Natural killer cell (primary cell): ENCODE measurements around the gene LIPE. TPM values are rescaled to one million over a fixed set of nuclear protein-coding genes. Genes with fewer than 3 reads are reported as not detected.

ENCODE experiments used
- ATAC-seq, 3 donors: fragments of 150-1000 bp in 2 of 3; fragments of 200-7000 bp in 1 of 3; cut with Tn5 transposase; 1 replicate in 1 of 3; 2 replicates in 2 of 3; pipeline ENCODE4 v1.10.0; 2021; ENCODE audit warnings: mild to moderate bottlenecking in 2 of 3, moderate library complexity in 2 of 3
- DNase-seq, 2 donors: peaks; one replicate each; pipeline versions ENCODE4 v3.0.0 to v3.0.0-alpha.2; 2013 to 2021; ENCODE audit warnings: mixed read lengths in 1 of 2
- H3K27ac ChIP-seq: one replicate; pipeline ENCODE4 v1.5.1; 2013; ENCODE audit warnings: mild to moderate bottlenecking, low read length
- H3K27me3 ChIP-seq: one replicate; pipeline ENCODE4 v1.6.1; 2013; ENCODE audit warnings: low read length; ENCODE audit not compliant: control insufficient read depth, insufficient read depth
- H3K36me3 ChIP-seq: one replicate; pipeline ENCODE4 v1.6.1; 2013; ENCODE audit warnings: low read length; ENCODE audit not compliant: control insufficient read depth, insufficient read depth
- H3K4me1 ChIP-seq: one replicate; pipeline ENCODE4 v1.6.1; 2013; ENCODE audit warnings: low read length; ENCODE audit not compliant: control insufficient read depth, insufficient read depth
- H3K4me3 ChIP-seq: one replicate; pipeline ENCODE4 v1.5.1; 2013; ENCODE audit warnings: low read length
- H3K9me3 ChIP-seq: one replicate; pipeline ENCODE4 v1.6.1; 2013; ENCODE audit warnings: low read length; ENCODE audit not compliant: control insufficient read depth, insufficient read depth
- H3K27ac Mint-ChIP-seq, 2 donors: one replicate each; pipeline ENCODE4 v1.8.0; 2022; ENCODE audit warnings: mild to moderate bottlenecking in 2 of 2, mixed read lengths in 2 of 2, moderate library complexity in 1 of 2
- H3K27me3 Mint-ChIP-seq, 2 donors: one replicate each; pipeline ENCODE4 v1.8.0; 2022; ENCODE audit warnings: low read depth in 2 of 2, mixed read lengths in 2 of 2
- H3K36me3 Mint-ChIP-seq: one replicate; pipeline ENCODE4 v1.8.0; 2022; ENCODE audit warnings: mixed read lengths
- H3K4me1 Mint-ChIP-seq, 2 donors: one replicate each; pipeline ENCODE4 v1.8.0; 2022; ENCODE audit warnings: mixed read lengths in 2 of 2
- H3K4me3 Mint-ChIP-seq: one replicate; pipeline ENCODE4 v1.8.0; 2022; ENCODE audit warnings: mild to moderate bottlenecking, moderate library complexity, mixed read lengths
- H3K9me3 Mint-ChIP-seq, 2 donors: one replicate each; pipeline ENCODE4 v1.8.0; 2022; ENCODE audit warnings: mixed read lengths in 2 of 2
- WGBS: methylation state at CpG from one replicate; pipeline ENCODE4 v1.1.7; 2013; ENCODE audit warnings: missing lambda C conversion rate; ENCODE audit not compliant: insufficient coverage; 5-methylcytosine and 5-hydroxymethylcytosine counted together
- intact Hi-C: fragments of 100-400 bp; cut with micrococcal nuclease; formaldehyde crosslinking; loops from one replicate; pipeline ENCODE4 v1.14.2; 2022
- total RNA-seq, 4 donors: library from RNA; stranded (reverse); fragments of 120-200 nt in 1 of 4; gene quantifications; one replicate each; pipeline versions ENCODE4 v1.2.3 to v1.2.4, GENCODE V29; 2013 to 2022
- TF ChIP-seq, protein P1 (sequence below): fragments of 200-600 bp; IDR thresholded peaks from one replicate; pipeline ENCODE4 v1.8.0; 2022; ENCODE audit warnings: antibody characterized with exemption

LIPE gene
- total RNA-seq, 3 donors from 2014 or later (not counting 1 experiment from before 2014, with no cell fraction given) = 5.3 to 13.3 (median 11.7) TPM

DNA sequence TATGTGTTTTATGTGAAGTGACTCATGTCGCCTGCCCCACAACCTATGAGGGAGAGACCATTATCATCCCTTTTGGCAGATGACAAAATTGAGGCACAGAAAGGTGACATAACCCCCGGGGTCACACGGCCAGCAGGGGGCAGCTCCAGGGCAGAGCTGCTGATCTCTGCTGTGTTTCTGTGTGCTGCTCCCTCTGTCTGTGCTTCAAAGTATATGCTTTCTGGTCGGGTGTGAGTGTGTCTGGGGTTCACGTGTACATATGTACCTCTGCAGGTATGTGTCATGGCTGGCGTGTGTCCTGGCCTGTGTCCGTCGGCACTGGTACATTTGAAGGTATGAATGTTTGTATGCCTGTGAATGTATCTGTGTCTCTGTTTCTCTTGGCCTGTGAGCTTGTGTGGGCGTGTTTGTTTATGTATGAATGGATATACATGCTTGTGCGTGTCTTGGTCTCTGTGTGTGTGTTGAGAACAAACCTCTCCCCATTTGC lies 7.1 kb downstream of the LIPE start:
- no peaks in the 10 kb centered on the region for H3K36me3 Mint-ChIP-seq
- TF ChIP-seq, protein P1, sequence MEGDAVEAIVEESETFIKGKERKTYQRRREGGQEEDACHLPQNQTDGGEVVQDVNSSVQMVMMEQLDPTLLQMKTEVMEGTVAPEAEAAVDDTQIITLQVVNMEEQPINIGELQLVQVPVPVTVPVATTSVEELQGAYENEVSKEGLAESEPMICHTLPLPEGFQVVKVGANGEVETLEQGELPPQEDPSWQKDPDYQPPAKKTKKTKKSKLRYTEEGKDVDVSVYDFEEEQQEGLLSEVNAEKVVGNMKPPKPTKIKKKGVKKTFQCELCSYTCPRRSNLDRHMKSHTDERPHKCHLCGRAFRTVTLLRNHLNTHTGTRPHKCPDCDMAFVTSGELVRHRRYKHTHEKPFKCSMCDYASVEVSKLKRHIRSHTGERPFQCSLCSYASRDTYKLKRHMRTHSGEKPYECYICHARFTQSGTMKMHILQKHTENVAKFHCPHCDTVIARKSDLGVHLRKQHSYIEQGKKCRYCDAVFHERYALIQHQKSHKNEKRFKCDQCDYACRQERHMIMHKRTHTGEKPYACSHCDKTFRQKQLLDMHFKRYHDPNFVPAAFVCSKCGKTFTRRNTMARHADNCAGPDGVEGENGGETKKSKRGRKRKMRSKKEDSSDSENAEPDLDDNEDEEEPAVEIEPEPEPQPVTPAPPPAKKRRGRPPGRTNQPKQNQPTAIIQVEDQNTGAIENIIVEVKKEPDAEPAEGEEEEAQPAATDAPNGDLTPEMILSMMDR = peak; percentile 78
- 51% methylated on average over 9 of the region's 10 CpGs for WGBS

GRCh38 chr19:42419309-42419708 lies 7.9 kb downstream of the LIPE start:
- DNase-seq = no peak
- Histone ChIP-seq H3K27ac (no peak overlapping the region), H3K36me3 (no peaks in the 10 kb centered on the region), H3K4me3 (no peak overlapping the region), H3K27me3 (no peaks in the 10 kb centered on the region), H3K4me1 (peaks cover 32% of the 10 kb centered on the region), H3K9me3 (no peaks in the 10 kb centered on the region)
- no peak for ATAC-seq
- Mint-ChIP-seq H3K4me3 (no peak overlapping the region), H3K27me3 (no peaks in the 10 kb centered on the region), H3K36me3 (no peaks in the 10 kb centered on the region), H3K27ac (no peak overlapping the region), H3K4me1 (peaks cover 33 to 44% of the 10 kb centered on the region in 2 donors), H3K9me3 (no peaks in the 10 kb centered on the region)
- WGBS = 88% methylated on average over 6 of the region's 6 CpGs
- intact Hi-C loops = no loop called here
- TF ChIP-seq, protein P1 = no peak

More for the DNA sequence above, 7.1 kb downstream of the LIPE start:
- H3K4me1 ChIP-seq = peaks cover 35% of the 10 kb centered on the region
- Mint-ChIP-seq H3K27me3 (no peaks in the 10 kb centered on the region), H3K4me3 (no peak overlapping the region), H3K4me1 (peaks cover 33 to 47% of the 10 kb centered on the region in 2 donors), H3K27ac (peak overlapping the region in 1 of 2 donors; percentile 8), H3K9me3 (no peaks in the 10 kb centered on the region)
- H3K36me3 ChIP-seq = no peaks in the 10 kb centered on the region
- H3K9me3 ChIP-seq = no peaks in the 10 kb centered on the region
- no peaks in the 10 kb centered on the region for H3K27me3 ChIP-seq
- H3K4me3 ChIP-seq = no peak overlapping the region
- no peak overlapping the region for H3K27ac ChIP-seq
- DNase-seq = peak; percentile 62 to 87
- ATAC-seq = peak; percentile 27 to 44 (median 34)
- intact Hi-C loops = no loop called here

- no peak overlapping the region for H3K4me3 Mint-ChIP-seq
- no peak overlapping the region for H3K27ac ChIP-seq
- no peak for DNase-seq
- peaks cover 0 to 41% of the 10 kb centered on the region in 2 donors for H3K4me1 Mint-ChIP-seq
- H3K36me3 ChIP-seq = peaks cover 5% of the 10 kb centered on the region
- WGBS = 94% methylated on average over 4 of the region's 4 CpGs
- intact Hi-C loops = no loop called here
- no peaks in the 10 kb centered on the region for H3K4me1 ChIP-seq
- H3K4me3 ChIP-seq = no peak overlapping the region
- H3K27me3 ChIP-seq = no peaks in the 10 kb centered on the region
- no peak overlapping the region for H3K27ac Mint-ChIP-seq
- no peaks in the 10 kb centered on the region for H3K36me3 Mint-ChIP-seq
- H3K27me3 Mint-ChIP-seq = no peaks in the 10 kb centered on the region
- H3K9me3 Mint-ChIP-seq = no peaks in the 10 kb centered on the region
- H3K9me3 ChIP-seq = no peaks in the 10 kb centered on the region
- TF ChIP-seq, protein P1 = no peak
- ATAC-seq = no peak
These were observed 14.5 kb downstream of the LIPE start for GRCh38 chr19:42412661-42413076.

GRCh38 chr19:42412227-42412626 lies 15.0 kb downstream of the LIPE start:
- no peaks in the 10 kb centered on the region for H3K9me3 Mint-ChIP-seq
- DNase-seq (no peak), ATAC-seq (no peak)
- H3K4me1 ChIP-seq = no peaks in the 10 kb centered on the region
- H3K27me3 ChIP-seq = no peaks in the 10 kb centered on the region
- no peak overlapping the region for H3K27ac ChIP-seq
- H3K27ac Mint-ChIP-seq = peak overlapping the region in 1 of 2 donors; percentile 67
- H3K36me3 Mint-ChIP-seq = no peaks in the 10 kb centered on the region
- 89% methylated on average over 7 of the region's 7 CpGs for WGBS
- H3K4me1 Mint-ChIP-seq = peaks cover 0 to 41% of the 10 kb centered on the region in 2 donors
- no peaks in the 10 kb centered on the region for H3K27me3 Mint-ChIP-seq
- H3K4me3 ChIP-seq = no peak overlapping the region
- H3K36me3 ChIP-seq = peaks cover 7% of the 10 kb centered on the region
- intact Hi-C loops = no loop called here
- TF ChIP-seq, protein P1 = no peak
- no peaks in the 10 kb centered on the region for H3K9me3 ChIP-seq
- H3K4me3 Mint-ChIP-seq = no peak overlapping the region
